CD4-positive, alpha-beta memory T cell (primary cell): ENCODE data around the gene SFR1. TPM values are rescaled to one million over a fixed set of nuclear protein-coding genes. Genes with fewer than 3 reads are reported as not detected.

Source experiments
- CTCF ChIA-PET: fragments of 350-600 bp; sonication (Branson Sonifier 250); formaldehyde crosslinking; loops from one replicate; lab custom pipeline; 2021; ENCODE audit warnings: inconsistent platforms; ENCODE audit not compliant: partially characterized antibody; lab: Charles Lee
- POLR2A ChIA-PET: fragments of 350-600 bp; sonication (Branson Sonifier 250); formaldehyde crosslinking; loops from one replicate; lab custom pipeline; 2021; ENCODE audit not compliant: partially characterized antibody; lab: Charles Lee
- DNase-seq, 5 donors: peaks; one replicate each; pipeline versions ENCODE4 v3.0.0 to v3.0.0-alpha.2; 2020 to 2022; ENCODE audit warnings: mixed read lengths in 1 of 5
- H3K27ac ChIP-seq: one replicate; pipeline ENCODE4 v1.7.0; 2013; ENCODE audit warnings: low read depth, low read length
- H3K27me3 ChIP-seq: 2 replicates; pipeline ENCODE4 v1.7.0; 2013; ENCODE audit warnings: mild to moderate bottlenecking, low read length, moderate library complexity; ENCODE audit not compliant: insufficient read depth
- H3K36me3 ChIP-seq: 2 replicates; pipeline ENCODE4 v1.7.0; 2013; ENCODE audit warnings: mild to moderate bottlenecking, low read length, moderate library complexity; ENCODE audit not compliant: insufficient read depth
- H3K4me1 ChIP-seq: 2 replicates; pipeline ENCODE4 v1.7.0; 2013; ENCODE audit warnings: mild to moderate bottlenecking, low read length, moderate library complexity; ENCODE audit not compliant: insufficient read depth
- H3K4me3 ChIP-seq, 2 donors: one replicate each; pipeline ENCODE4 v1.7.0; 2013; ENCODE audit warnings: low read length in 2 of 2, mild to moderate bottlenecking in 1 of 2
- H3K9me3 ChIP-seq, 2 donors: one replicate each; pipeline ENCODE4 v1.7.0; 2013; ENCODE audit warnings: low read length in 2 of 2, control low read depth in 1 of 2; ENCODE audit not compliant: control insufficient read depth in 1 of 2
- H3K27ac Mint-ChIP-seq, 7 donors: one replicate each; pipeline ENCODE4 v1.8.0; 2020 to 2021; ENCODE audit warnings: mixed read lengths in 7 of 7, mild to moderate bottlenecking in 6 of 7, inconsistent platforms in 3 of 7, moderate library complexity in 3 of 7
- H3K27me3 Mint-ChIP-seq, 2 donors: one replicate each; pipeline ENCODE4 v1.8.0; 2020 to 2021; ENCODE audit warnings: mixed read lengths in 2 of 2
- H3K36me3 Mint-ChIP-seq, 2 donors: one replicate each; pipeline ENCODE4 v1.8.0; 2020 to 2021; ENCODE audit warnings: mixed read lengths in 2 of 2, inconsistent platforms in 1 of 2, mild to moderate bottlenecking in 1 of 2
- H3K4me1 Mint-ChIP-seq, 4 donors: one replicate each; pipeline ENCODE4 v1.8.0; 2020 to 2021; ENCODE audit warnings: mixed read lengths in 4 of 4, mild to moderate bottlenecking in 1 of 4
- H3K4me3 Mint-ChIP-seq, 8 donors: one replicate each; pipeline ENCODE4 v1.8.0; 2020 to 2021; ENCODE audit warnings: mixed read lengths in 8 of 8, mild to moderate bottlenecking in 7 of 8, moderate library complexity in 6 of 8, inconsistent platforms in 3 of 8
- H3K9me3 Mint-ChIP-seq, 8 donors: one replicate each; pipeline ENCODE4 v1.8.0; 2020 to 2021; ENCODE audit warnings: mixed read lengths in 8 of 8, mild to moderate bottlenecking in 5 of 8, inconsistent platforms in 3 of 8, moderate library complexity in 1 of 8
- intact Hi-C: fragments of 100-400 bp; cut with micrococcal nuclease; formaldehyde crosslinking; loops from one replicate; pipeline ENCODE4 v1.15.1; 2023
- polyA plus RNA-seq, 2 donors: library from polyadenylated mRNA; unstranded; fragments of 300-500 nt; fragmentation: Illumina TruSeq; gene quantifications; one replicate each; pipeline ENCODE4 v1.2.3, GENCODE V29; 2021
- total RNA-seq, 2 experiments: library from RNA; stranded (reverse); gene quantifications; one replicate each; pipeline ENCODE4 v1.2.3, GENCODE V29; 2021

SFR1 gene
- total and polyA plus RNA-seq, 4 experiments from 2014 or later = 10.0 to 15.8 (median 12.3) TPM

DNA sequence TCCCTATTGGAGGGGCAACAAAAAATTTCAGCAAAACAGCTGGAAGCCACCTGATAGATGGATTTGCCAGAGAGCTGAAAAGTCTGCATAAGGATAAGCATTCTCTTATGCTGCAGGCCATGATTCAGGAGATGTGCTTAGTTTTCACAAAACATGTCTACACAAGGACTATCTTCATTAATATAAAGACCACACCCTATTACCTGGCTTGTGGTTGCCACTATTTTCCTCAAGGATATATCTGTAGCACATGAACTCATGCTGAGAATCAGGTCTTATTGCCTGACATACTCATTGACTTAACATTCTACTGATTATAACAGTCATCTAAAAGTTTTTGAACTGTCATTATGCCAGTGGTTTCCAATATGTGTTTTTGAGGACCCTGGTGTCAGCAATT lies 29.2 kb upstream of the SFR1 start:
- Mint-ChIP-seq H3K27me3 (peaks cover 2 to 8% of the 10 kb centered on the region in 2 donors), H3K9me3 (peaks cover 0 to 4% (median 0%) of the 10 kb centered on the region in 8 donors), H3K27ac (no peak overlapping the region), H3K4me1 (no peaks in the 10 kb centered on the region), H3K4me3 (no peak overlapping the region), H3K36me3 (no peaks in the 10 kb centered on the region)
- no peak overlapping the region for H3K27ac ChIP-seq
- no peaks in the 10 kb centered on the region for H3K27me3 ChIP-seq
- H3K4me3 ChIP-seq = no peak overlapping the region
- H3K36me3 ChIP-seq = no peaks in the 10 kb centered on the region
- POLR2A ChIA-PET = no interaction called here
- no peaks in the 10 kb centered on the region for H3K4me1 ChIP-seq
- CTCF ChIA-PET = no interaction called here
- H3K9me3 ChIP-seq = no peaks in the 10 kb centered on the region
- intact Hi-C loops = no loop called here
- no peak for DNase-seq

DNA sequence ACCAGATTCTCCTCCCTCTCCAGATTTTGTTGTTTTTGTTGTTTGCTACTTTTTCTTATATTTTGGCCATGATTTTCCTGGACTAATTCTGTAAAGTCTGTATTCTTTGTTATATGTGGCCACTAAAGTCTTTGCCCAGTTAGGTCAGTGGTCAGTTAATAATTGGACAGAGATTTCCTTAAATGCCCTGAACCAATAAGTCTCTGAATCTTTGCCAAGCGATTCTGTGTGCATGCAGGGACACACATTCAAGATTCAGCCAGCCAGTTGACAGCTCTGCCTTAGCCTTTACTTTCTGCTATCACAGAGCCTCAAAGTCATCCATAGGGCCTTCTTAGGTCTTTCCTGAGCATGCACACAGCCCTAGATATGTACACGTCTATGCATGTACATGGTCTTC lies 25.3 kb upstream of the SFR1 start:
- Mint-ChIP-seq H3K9me3 (peaks cover 0 to 4% (median 0%) of the 10 kb centered on the region in 8 donors), H3K27ac (no peak overlapping the region), H3K4me3 (no peak overlapping the region), H3K27me3 (peaks cover 3 to 8% of the 10 kb centered on the region in 2 donors), H3K4me1 (no peaks in the 10 kb centered on the region), H3K36me3 (no peaks in the 10 kb centered on the region)
- Histone ChIP-seq H3K36me3 (no peaks in the 10 kb centered on the region), H3K4me3 (no peak overlapping the region), H3K27me3 (no peaks in the 10 kb centered on the region), H3K9me3 (no peaks in the 10 kb centered on the region), H3K4me1 (no peaks in the 10 kb centered on the region), H3K27ac (no peak overlapping the region)
- POLR2A ChIA-PET = no interaction called here
- intact Hi-C loops = no loop called here
- no peak for DNase-seq
- CTCF ChIA-PET = no interaction called here

DNA sequence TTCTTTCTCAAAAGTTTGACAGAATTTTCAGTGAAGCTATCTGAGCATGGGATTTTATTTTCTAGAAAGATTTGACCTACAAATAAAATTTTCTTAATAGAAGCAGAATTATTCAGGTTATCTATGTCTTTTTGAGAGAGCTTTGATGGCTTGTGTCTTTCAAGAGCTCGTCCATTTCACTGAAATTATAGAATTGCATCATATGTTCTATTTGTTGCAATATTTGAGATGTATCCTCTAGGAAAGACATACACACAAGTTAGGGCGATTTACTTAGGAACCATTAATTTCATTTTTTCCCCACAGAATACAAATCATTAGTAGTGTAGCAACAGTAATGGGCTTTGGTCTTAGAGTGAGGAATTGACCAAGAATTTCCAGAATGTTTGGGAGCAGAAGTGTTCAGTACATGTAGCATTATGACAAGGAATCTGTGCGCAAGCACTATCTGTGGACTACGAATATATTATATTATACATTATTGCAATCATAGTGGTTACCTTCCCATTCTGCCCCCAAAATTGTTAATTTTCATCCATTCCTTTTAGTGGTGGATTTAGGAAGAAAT lies 23.5 kb upstream of the SFR1 start:
- POLR2A ChIA-PET = no interaction called here
- CTCF ChIA-PET = interaction anchor here (0.7 kb wide), 1 partner anchor 16 kb away, joined by 3 read pairs; no protein-coding TSS in a partner anchor

DNA sequence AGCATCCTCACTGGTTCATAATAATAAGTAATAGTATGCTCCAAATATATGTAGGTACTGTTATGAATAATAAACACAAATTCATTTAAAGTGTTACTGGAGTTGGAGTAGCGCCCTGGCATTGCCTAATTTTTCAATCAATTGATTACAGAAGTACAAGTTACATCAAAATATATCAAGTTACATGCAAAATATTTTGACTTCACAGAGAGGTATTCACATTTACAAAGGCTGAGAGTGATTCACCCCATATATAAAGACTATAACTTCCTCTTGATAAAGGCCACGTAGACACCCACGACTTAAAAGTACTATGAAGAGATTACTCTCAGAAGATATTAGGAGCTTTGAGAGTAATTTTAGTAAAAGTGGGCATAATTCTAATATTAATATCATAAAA lies 22.7 kb upstream of the SFR1 start:
- no peaks in the 10 kb centered on the region for H3K36me3 Mint-ChIP-seq
- H3K4me3 Mint-ChIP-seq = no peak overlapping the region
- H3K27ac Mint-ChIP-seq = no peak overlapping the region
- H3K4me1 ChIP-seq = no peaks in the 10 kb centered on the region
- DNase-seq = no peak
- ChIA-PET POLR2A (no interaction called here), CTCF (interaction anchor here (0.8 kb wide), 1 partner anchor 41 kb away, joined by 4 read pairs; no protein-coding TSS in a partner anchor)
- H3K4me1 Mint-ChIP-seq = no peaks in the 10 kb centered on the region
- no peak overlapping the region for H3K4me3 ChIP-seq
- peaks cover 5 to 10% of the 10 kb centered on the region in 2 donors for H3K27me3 Mint-ChIP-seq
- H3K27ac ChIP-seq = no peak overlapping the region
- H3K9me3 Mint-ChIP-seq = peaks cover 0 to 4% (median 0%) of the 10 kb centered on the region in 8 donors
- H3K36me3 ChIP-seq = no peaks in the 10 kb centered on the region
- H3K27me3 ChIP-seq = no peaks in the 10 kb centered on the region
- intact Hi-C loops = no loop called here
- no peaks in the 10 kb centered on the region for H3K9me3 ChIP-seq

More for the DNA sequence above, 23.5 kb upstream of the SFR1 start:
- H3K36me3 Mint-ChIP-seq = no peaks in the 10 kb centered on the region
- no peak overlapping the region for H3K4me3 Mint-ChIP-seq
- peaks cover 5 to 10% of the 10 kb centered on the region in 2 donors for H3K27me3 Mint-ChIP-seq
- H3K36me3 ChIP-seq = no peaks in the 10 kb centered on the region
- no peaks in the 10 kb centered on the region for H3K27me3 ChIP-seq
- H3K9me3 Mint-ChIP-seq = peaks cover 0 to 4% (median 0%) of the 10 kb centered on the region in 8 donors
- no peaks in the 10 kb centered on the region for H3K4me1 ChIP-seq
- no peak for DNase-seq
- H3K27ac ChIP-seq = no peak overlapping the region
- H3K4me1 Mint-ChIP-seq = no peaks in the 10 kb centered on the region
- no peak overlapping the region for H3K27ac Mint-ChIP-seq
- intact Hi-C loops = no loop called here
- H3K4me3 ChIP-seq = no peak overlapping the region
- no peaks in the 10 kb centered on the region for H3K9me3 ChIP-seq

DNA sequence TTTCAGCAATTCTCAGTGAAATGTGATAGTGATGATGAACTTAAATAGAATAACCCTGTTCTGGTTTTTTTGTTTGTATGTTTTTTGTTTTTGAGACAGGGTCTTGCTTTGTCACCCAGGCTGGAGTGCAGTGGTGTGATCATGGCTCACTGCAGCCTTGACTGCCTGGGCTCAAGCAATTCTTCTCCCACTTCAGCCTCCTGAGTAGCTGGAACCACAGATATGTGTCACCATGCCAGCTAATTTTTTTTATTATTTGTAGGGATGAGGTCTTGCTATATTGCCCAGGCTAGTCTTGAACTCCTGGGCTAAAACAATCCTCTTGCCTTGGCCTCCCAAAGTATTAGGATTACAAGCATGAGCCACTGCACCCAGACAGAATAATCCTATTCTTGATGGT lies 22.0 kb upstream of the SFR1 start:
- Mint-ChIP-seq H3K27ac (no peak overlapping the region), H3K4me3 (no peak overlapping the region), H3K9me3 (peaks cover 0 to 4% (median 0%) of the 10 kb centered on the region in 8 donors), H3K27me3 (peaks cover 5 to 10% of the 10 kb centered on the region in 2 donors), H3K36me3 (no peaks in the 10 kb centered on the region), H3K4me1 (peaks cover 0 to 1% (median 0%) of the 10 kb centered on the region in 4 donors)
- DNase-seq = no peak
- H3K36me3 ChIP-seq = no peaks in the 10 kb centered on the region
- ChIA-PET POLR2A (no interaction called here), CTCF (interaction anchor here (0.8 kb wide), 1 partner anchor 41 kb away, joined by 4 read pairs; no protein-coding TSS in a partner anchor)
- no peaks in the 10 kb centered on the region for H3K4me1 ChIP-seq
- intact Hi-C loops = no loop called here
- no peaks in the 10 kb centered on the region for H3K27me3 ChIP-seq
- H3K27ac ChIP-seq = no peak overlapping the region
- H3K9me3 ChIP-seq = no peaks in the 10 kb centered on the region
- H3K4me3 ChIP-seq = no peak overlapping the region

DNA sequence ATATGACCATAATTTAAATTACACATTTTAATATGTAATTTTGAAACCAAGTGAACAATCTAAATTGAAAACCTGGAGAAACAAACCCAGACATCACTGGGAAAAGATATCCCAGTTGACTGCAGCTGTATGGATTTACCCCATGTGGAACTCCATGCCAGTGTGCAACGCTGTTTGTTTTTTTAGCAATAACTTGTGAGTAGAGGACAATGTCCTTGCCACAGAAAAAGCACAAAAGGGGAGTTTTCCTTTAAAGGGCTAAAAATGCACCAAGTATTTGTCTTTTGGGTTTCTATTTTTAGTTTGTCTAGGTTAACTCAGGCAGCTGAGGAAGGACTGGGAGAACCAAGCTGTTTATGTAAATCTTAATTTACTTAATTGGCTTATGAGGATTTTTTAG lies 21.2 kb upstream of the SFR1 start:
- Histone ChIP-seq H3K4me1 (no peaks in the 10 kb centered on the region), H3K4me3 (no peak overlapping the region), H3K36me3 (no peaks in the 10 kb centered on the region), H3K27me3 (no peaks in the 10 kb centered on the region), H3K27ac (no peak overlapping the region), H3K9me3 (no peaks in the 10 kb centered on the region)
- DNase-seq = no peak
- intact Hi-C loops = no loop called here
- no peaks in the 10 kb centered on the region for H3K36me3 Mint-ChIP-seq
- H3K4me1 Mint-ChIP-seq = peaks cover 0 to 1% (median 0%) of the 10 kb centered on the region in 4 donors
- no peak overlapping the region for H3K4me3 Mint-ChIP-seq
- ChIA-PET POLR2A (no interaction called here), CTCF (no interaction called here)
- peaks cover 5 to 10% of the 10 kb centered on the region in 2 donors for H3K27me3 Mint-ChIP-seq
- H3K27ac Mint-ChIP-seq = no peak overlapping the region
- peaks cover 0 to 4% (median 0%) of the 10 kb centered on the region in 8 donors for H3K9me3 Mint-ChIP-seq

DNA sequence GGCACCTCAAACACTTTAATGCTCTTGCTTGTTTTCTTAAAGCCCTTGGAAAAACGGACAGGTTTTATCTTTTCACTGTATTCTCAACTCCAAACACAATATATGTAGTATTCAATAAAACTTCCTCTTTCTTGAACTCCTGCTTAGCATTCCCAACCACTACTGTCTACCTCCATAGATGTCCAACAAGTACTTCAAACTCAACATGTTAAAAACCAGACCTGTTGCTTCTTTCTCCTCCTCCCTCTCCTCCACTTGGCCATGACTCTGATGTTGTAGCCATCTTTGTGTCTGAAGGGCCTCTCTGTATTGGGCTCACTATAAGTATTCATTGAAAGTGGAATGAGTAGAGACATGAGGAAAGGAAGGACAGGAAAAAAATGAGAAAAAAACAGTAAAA lies 20.1 kb upstream of the SFR1 start:
- ChIA-PET POLR2A (no interaction called here), CTCF (no interaction called here)
- no peaks in the 10 kb centered on the region for H3K9me3 Mint-ChIP-seq
- H3K36me3 Mint-ChIP-seq = no peaks in the 10 kb centered on the region
- Histone ChIP-seq H3K27ac (no peak overlapping the region), H3K27me3 (no peaks in the 10 kb centered on the region), H3K9me3 (no peaks in the 10 kb centered on the region), H3K4me1 (no peaks in the 10 kb centered on the region), H3K4me3 (no peak overlapping the region), H3K36me3 (no peaks in the 10 kb centered on the region)
- intact Hi-C loops = no loop called here
- DNase-seq = no peak
- no peak overlapping the region for H3K27ac Mint-ChIP-seq
- no peak overlapping the region for H3K4me3 Mint-ChIP-seq
- H3K4me1 Mint-ChIP-seq = peaks cover 0 to 1% (median 0%) of the 10 kb centered on the region in 4 donors
- peaks cover 5 to 7% of the 10 kb centered on the region in 2 donors for H3K27me3 Mint-ChIP-seq
